ENCODE measurements around the gene TMEM52. TPM values are rescaled to one million over a fixed set of nuclear protein-coding genes. Genes with fewer than 3 reads are reported as not detected.

Gene TMEM52
- total RNA-seq, 5 donors from 2014 or later (not counting 1 experiment from before 2014, with no cell fraction given), result 0.28 to 0.93 (median 0.69) TPM; not detected in 2

- ChIA-PET POLR2A (interaction anchor here (0.6 to 0.7 kb wide), 2 partner anchors 9 to 26 kb away, joined by 3 to 8 read pairs; no protein-coding TSS in a partner anchor), CTCF (no interaction called here)
- H3K36me3 ChIP-seq (ENCODE audit: control insufficient read depth in 2 of 2, extremely low read depth in 1 of 2, insufficient read depth in 1 of 2, low read length in 1 of 2), result peaks cover 0 to 47% of the 10 kb centered on the region in 2 donors
- no peaks in the 10 kb centered on the region for H3K9me3 ChIP-seq
- Mint-ChIP-seq H3K27me3 (no peaks in the 10 kb centered on the region), H3K36me3 (peaks cover 26% of the 10 kb centered on the region), H3K9me3 (no peaks in the 10 kb centered on the region), H3K4me3 (no peak overlapping the region), H3K4me1 (peaks cover 85 to 89% (median 89%) of the 10 kb centered on the region in 3 donors), H3K27ac (peak overlapping the region in 1 of 2 donors; percentile 36)
- 97% methylated on average over 5 of the region's 7 CpGs for WGBS (ENCODE audit: insufficient coverage)
- H3K27me3 ChIP-seq (replicated peaks in 1 of 2; ENCODE audit: control insufficient read depth in 2 of 2, extremely low read depth in 1 of 2, insufficient read depth in 2 of 2, low read length in 1 of 2), result no peaks in the 10 kb centered on the region
- H3K4me1 ChIP-seq (ENCODE audit: control insufficient read depth in 1 of 2, extremely low read depth in 1 of 2, insufficient read depth in 2 of 2, low read length in 2 of 2), result peaks cover 7 to 87% of the 10 kb centered on the region in 2 experiments
- DNase-seq, result no peak
- no peak overlapping the region for H3K4me3 ChIP-seq (ENCODE audit: control insufficient read depth in 1 of 2, extremely low read depth in 1 of 2, low read length in 1 of 2)
- H3K27ac ChIP-seq (ENCODE audit: low read length), result no peak overlapping the region
- no peak for ATAC-seq (replicated peaks in 1 of 4)
Observed at GRCh38 chr1:1874901-1875300, 44.2 kb downstream of the TMEM52 start.

GRCh38 chr1:1873186-1873585 is 45.9 kb downstream of the TMEM52 start:
- CTCF ChIA-PET, result no interaction called here
- Histone ChIP-seq H3K9me3 (no peaks in the 10 kb centered on the region), H3K36me3 (ENCODE audit: control insufficient read depth in 2 of 2, extremely low read depth in 1 of 2, insufficient read depth in 1 of 2, low read length in 1 of 2) (peaks cover 0 to 37% of the 10 kb centered on the region in 2 donors), H3K4me1 (ENCODE audit: control insufficient read depth in 1 of 2, extremely low read depth in 1 of 2, insufficient read depth in 2 of 2, low read length in 2 of 2) (peaks cover 2 to 73% of the 10 kb centered on the region in 2 experiments), H3K27ac (ENCODE audit: low read length) (no peak overlapping the region), H3K27me3 (replicated peaks in 1 of 2; ENCODE audit: control insufficient read depth in 2 of 2, extremely low read depth in 1 of 2, insufficient read depth in 2 of 2, low read length in 1 of 2) (no peaks in the 10 kb centered on the region), H3K4me3 (ENCODE audit: control insufficient read depth in 1 of 2, extremely low read depth in 1 of 2, low read length in 1 of 2) (no peak overlapping the region)
- ATAC-seq (replicated peaks in 1 of 4) (no peak), DNase-seq (no peak)
- WGBS (ENCODE audit: insufficient coverage), result 100% methylated on average over 2 of the region's 2 CpGs
- POLR2A ChIA-PET, result no interaction called here
- peak overlapping the region in 1 of 3 donors; percentile 42 for H3K4me3 Mint-ChIP-seq
- no peak overlapping the region for H3K27ac Mint-ChIP-seq
- H3K36me3 Mint-ChIP-seq, result peaks cover 23% of the 10 kb centered on the region
- H3K4me1 Mint-ChIP-seq, result peaks cover 81 to 82% (median 81%) of the 10 kb centered on the region in 3 donors
- H3K27me3 Mint-ChIP-seq, result no peaks in the 10 kb centered on the region
- H3K9me3 Mint-ChIP-seq, result no peaks in the 10 kb centered on the region

- no peaks in the 10 kb centered on the region for H3K27me3 ChIP-seq (replicated peaks in 1 of 2; ENCODE audit: control insufficient read depth in 2 of 2, extremely low read depth in 1 of 2, insufficient read depth in 2 of 2, low read length in 1 of 2)
- ChIA-PET POLR2A (interaction anchor here (0.5 to 0.9 kb wide), 3 partner anchors 10 to 33 kb away, joined by 3 to 4 read pairs (median 3); no protein-coding TSS in a partner anchor), CTCF (no interaction called here)
- DNase-seq (no peak), ATAC-seq (replicated peaks in 1 of 4) (no peak)
- Mint-ChIP-seq H3K27me3 (no peaks in the 10 kb centered on the region), H3K9me3 (no peaks in the 10 kb centered on the region), H3K27ac (peak overlapping the region; percentile 51 to 54), H3K4me3 (peak overlapping the region in 1 of 3 donors; percentile 42), H3K4me1 (peaks cover 77 to 81% (median 80%) of the 10 kb centered on the region in 3 donors), H3K36me3 (peaks cover 23% of the 10 kb centered on the region)
- H3K9me3 ChIP-seq, result no peaks in the 10 kb centered on the region
- no peak overlapping the region for H3K4me3 ChIP-seq (ENCODE audit: control insufficient read depth in 1 of 2, extremely low read depth in 1 of 2, low read length in 1 of 2)
- WGBS (ENCODE audit: insufficient coverage), result 93% methylated on average over 8 of the region's 11 CpGs
- no peak overlapping the region for H3K27ac ChIP-seq (ENCODE audit: low read length)
- H3K36me3 ChIP-seq (ENCODE audit: control insufficient read depth in 2 of 2, extremely low read depth in 1 of 2, insufficient read depth in 1 of 2, low read length in 1 of 2), result peaks cover 0 to 37% of the 10 kb centered on the region in 2 donors
- H3K4me1 ChIP-seq (ENCODE audit: control insufficient read depth in 1 of 2, extremely low read depth in 1 of 2, insufficient read depth in 2 of 2, low read length in 2 of 2), result peaks cover 0 to 70% of the 10 kb centered on the region in 2 experiments
Observed at GRCh38 chr1:1872329-1872994, 46.6 kb downstream of the TMEM52 start.

- H3K4me3 Mint-ChIP-seq, result no peak overlapping the region
- peaks cover 10% of the 10 kb centered on the region for H3K36me3 Mint-ChIP-seq
- no peaks in the 10 kb centered on the region for H3K27me3 Mint-ChIP-seq
- Histone ChIP-seq H3K4me1 (ENCODE audit: control insufficient read depth in 1 of 2, extremely low read depth in 1 of 2, insufficient read depth in 2 of 2, low read length in 2 of 2) (peaks cover 0 to 62% of the 10 kb centered on the region in 2 experiments), H3K4me3 (ENCODE audit: control insufficient read depth in 1 of 2, extremely low read depth in 1 of 2, low read length in 1 of 2) (no peak overlapping the region), H3K27ac (ENCODE audit: low read length) (no peak overlapping the region), H3K27me3 (replicated peaks in 1 of 2; ENCODE audit: control insufficient read depth in 2 of 2, extremely low read depth in 1 of 2, insufficient read depth in 2 of 2, low read length in 1 of 2) (no peaks in the 10 kb centered on the region), H3K9me3 (no peaks in the 10 kb centered on the region), H3K36me3 (ENCODE audit: control insufficient read depth in 2 of 2, extremely low read depth in 1 of 2, insufficient read depth in 1 of 2, low read length in 1 of 2) (peaks cover 0 to 15% of the 10 kb centered on the region in 2 donors)
- peaks cover 72 to 75% (median 73%) of the 10 kb centered on the region in 3 donors for H3K4me1 Mint-ChIP-seq
- H3K27ac Mint-ChIP-seq, result peak overlapping the region; percentile 16 to 76
- no peak for ATAC-seq (replicated peaks in 1 of 4)
- ChIA-PET POLR2A (interaction anchor here in 1 of 2 donors (0.6 to 1.6 kb wide), 3 partner anchors 9 to 1923 kb away, joined by 6 to 7 read pairs (median 6); no protein-coding TSS in a partner anchor), CTCF (interaction anchor here in 1 of 2 donors (0.8 to 1.0 kb wide), 2 partner anchors 11 to 36 kb away, joined by 3 read pairs; no protein-coding TSS in a partner anchor)
- DNase-seq, result no peak
- no peaks in the 10 kb centered on the region for H3K9me3 Mint-ChIP-seq
- WGBS (ENCODE audit: insufficient coverage), result no CpG with 5 or more reads among the region's 4 CpGs
Observed at GRCh38 chr1:1869469-1869868, 49.6 kb downstream of the TMEM52 start.

Other genes with a start within 250 kb of the TMEM52 start
- 100 to 1,000 TPM in 3 of 5 donors, 10 to 100 TPM in 2; 77.7 to 202 (median 128) TPM for gene SLC35E2B, start 226.5 kb downstream of the TMEM52 start, total RNA-seq
- gene CDK11A, start 194.9 kb downstream of the TMEM52 start, total RNA-seq, result 100 to 1,000 TPM; 109 to 243 (median 182) TPM
- gene NADK, start 140.8 kb downstream of the TMEM52 start, total RNA-seq, result 10 to 100 TPM; 45.6 to 68.2 (median 58.0) TPM
- gene GNB1, start 28.2 kb downstream of the TMEM52 start, total RNA-seq, result 100 to 1,000 TPM; 208 to 295 (median 261) TPM
- gene CALML6, start 4.0 kb downstream of the TMEM52 start, total RNA-seq, result 1 to 10 TPM in 3 of 5 donors, under 1 TPM in 2; 0.82 to 1.3 (median 1.1) TPM
- not detected for gene CFAP74, start 84.5 kb upstream of the TMEM52 start, total RNA-seq
- gene GABRD, start 100.1 kb upstream of the TMEM52 start, total RNA-seq, result 1 to 10 TPM in 1 of 5 donors, not detected in 4; 1.1 TPM
- 10 to 100 TPM; 27.5 to 36.9 (median 31.0) TPM for gene PRKCZ, start 131.1 kb upstream of the TMEM52 start, total RNA-seq